RWPE1 (cell line): ENCODE results near the gene LRRC37B.
"Not testable (repeated sequence)": the region's sequence is repeated elsewhere in the genome, so short reads cannot be mapped to it uniquely, and the experiment has no call there.

ENCODE experiments used
- CTCF ChIA-PET: fragments of 350-600 bp; sonication (Branson Sonifier 250); formaldehyde crosslinking; extraction: SDS; loops from one replicate; lab custom pipeline; 2021; lab: Yijun Ruan, JAX
- POLR2A ChIA-PET: fragments of 400-600 bp; formaldehyde crosslinking; extraction: SDS; loops from one replicate; lab custom pipeline; 2020; ENCODE audit warnings: antibody characterized with exemption; ENCODE audit not compliant: low non-redundant PET; lab: Yijun Ruan, JAX
- DNase-seq: peaks from one replicate; pipeline ENCODE4 v3.0.0; 2012; ENCODE audit warnings: low spot score
- H3K27ac ChIP-seq: fragments of 450-650 bp; 2 replicates; pipeline ENCODE4 v1.5.1; 2017
- CTCF ChIP-seq: fragments of 450-650 bp; conservative IDR thresholded peaks from 2 replicates; pipeline ENCODE4 v1.5.1; 2017; ENCODE audit warnings: low read depth, mild to moderate bottlenecking

Gene LRRC37B

GRCh38 chr17:32006957-32007462 lies at the start of gene LRRC37B:
LRRC37B (plus strand) TSS chr17:32007383; CDS start chr17:32021393, 14,010 bp downstream.
- TF ChIP-seq CTCF: peak; percentile 93
- H3K27ac ChIP-seq: peak within 1 kb of the TSS; percentile 78
- ChIA-PET POLR2A (interaction anchor here (1.3 to 1.5 kb wide), 3 partner anchors 121 to 135 kb away, joined by 3 to 7 read pairs (median 4); partner anchors contain the start of gene RHOT1), CTCF (interaction anchor here (0.6 to 1.1 kb wide), 7 partner anchors 9 to 311 kb away, joined by 3 to 6 read pairs (median 3); no protein-coding TSS in a partner anchor)
- DNase-seq: peak; percentile 71

- CTCF ChIA-PET: interaction anchor here (0.6 kb wide), 1 partner anchor 1815 kb away, joined by 3 read pairs; no protein-coding TSS in a partner anchor
- POLR2A ChIA-PET, DNase-seq, H3K27ac ChIP-seq: not testable (repeated sequence)
Measured at GRCh38 chr17:31964131-31964530, 43.1 kb upstream of the LRRC37B start.

GRCh38 chr17:31967648-31968047 lies 39.5 kb upstream of the LRRC37B start:
- ChIA-PET POLR2A (no interaction called here), CTCF (interaction anchor here (0.6 kb wide), 1 partner anchor 1241 kb away, joined by 3 read pairs; no protein-coding TSS in a partner anchor)
- no peak for TF ChIP-seq CTCF
- no peak for DNase-seq
- no peak overlapping the region; the same call in 1 of the 2 replicates for H3K27ac ChIP-seq

- CTCF ChIA-PET, DNase-seq, POLR2A ChIA-PET, H3K27ac ChIP-seq: not testable (repeated sequence)
Measured at GRCh38 chr17:31970416-31970815, 36.8 kb upstream of the LRRC37B start.

- POLR2A ChIA-PET, DNase-seq, CTCF ChIA-PET: not testable (repeated sequence)
- 0 out of 2 replicates have a peak overlapping the region, but pooled peaks have one; percentile 9 for H3K27ac ChIP-seq
Measured at GRCh38 chr17:31974269-31975071, 32.7 kb upstream of the LRRC37B start.

GRCh38 chr17:31975391-31975790 lies 31.8 kb upstream of the LRRC37B start:
- POLR2A ChIA-PET, CTCF ChIA-PET, DNase-seq, H3K27ac ChIP-seq: not testable (repeated sequence)

GRCh38 chr17:31991821-31992220 lies 15.4 kb upstream of the LRRC37B start:
- DNase-seq, POLR2A ChIA-PET, CTCF ChIA-PET: not testable (repeated sequence)
- H3K27ac ChIP-seq: peak overlapping the region; percentile 17; the same call in 1 of the 2 replicates

GRCh38 chr17:31997005-31997404 lies 10.2 kb upstream of the LRRC37B start:
- POLR2A ChIA-PET: no interaction called here
- no peak overlapping the region for H3K27ac ChIP-seq
- DNase-seq: no peak
- CTCF ChIA-PET: no interaction called here
- TF ChIP-seq CTCF: no peak
